ENCODE measurements around the gene NPRL2. TPM values are rescaled to one million over a fixed set of nuclear protein-coding genes. Genes with fewer than 3 reads are reported as not detected.

Gene NPRL2
- total RNA-seq, 1 experiment from 2014 or later, result 20.6 TPM

DNA sequence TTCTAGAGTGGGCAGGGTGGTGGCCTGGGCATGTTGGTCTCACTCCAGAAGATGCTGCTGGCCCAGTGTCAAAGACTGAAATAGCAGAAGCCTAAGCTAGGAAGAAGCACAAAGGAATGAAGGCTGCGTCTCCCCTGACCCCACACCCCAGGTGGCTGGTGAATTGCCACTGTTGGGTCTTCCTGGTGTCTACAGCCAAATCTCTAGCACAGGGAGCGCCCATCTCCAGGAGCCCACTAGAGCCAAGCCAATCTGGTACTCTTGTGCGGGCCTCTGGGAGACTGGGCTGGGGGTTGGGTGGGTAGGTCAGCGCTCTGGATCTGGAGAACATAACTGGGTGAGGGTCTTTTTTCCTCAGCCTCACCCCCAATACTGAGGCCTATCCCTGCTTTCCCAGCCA is 23.4 kb downstream of the NPRL2 start (continued):
- TF ChIP-seq TEAD1 (CRISPR knock-in tag; IDR thresholded peaks at IDR 0.05) (no peak), ZNF121 (CRISPR knock-in tag; IDR thresholded peaks at IDR 0.05) (no peak), ZNF396 (CRISPR knock-in tag; IDR thresholded peaks at IDR 0.05; ENCODE audit: borderline replicate concordance) (no peak)
- TF ChIP-seq, protein P1, sequence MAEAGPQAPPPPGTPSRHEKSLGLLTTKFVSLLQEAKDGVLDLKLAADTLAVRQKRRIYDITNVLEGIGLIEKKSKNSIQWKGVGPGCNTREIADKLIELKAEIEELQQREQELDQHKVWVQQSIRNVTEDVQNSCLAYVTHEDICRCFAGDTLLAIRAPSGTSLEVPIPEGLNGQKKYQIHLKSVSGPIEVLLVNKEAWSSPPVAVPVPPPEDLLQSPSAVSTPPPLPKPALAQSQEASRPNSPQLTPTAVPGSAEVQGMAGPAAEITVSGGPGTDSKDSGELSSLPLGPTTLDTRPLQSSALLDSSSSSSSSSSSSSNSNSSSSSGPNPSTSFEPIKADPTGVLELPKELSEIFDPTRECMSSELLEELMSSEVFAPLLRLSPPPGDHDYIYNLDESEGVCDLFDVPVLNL (CRISPR knock-in tag; IDR thresholded peaks at IDR 0.05; ENCODE audit: borderline replicate concordance, low read depth), result no peak

DNA sequence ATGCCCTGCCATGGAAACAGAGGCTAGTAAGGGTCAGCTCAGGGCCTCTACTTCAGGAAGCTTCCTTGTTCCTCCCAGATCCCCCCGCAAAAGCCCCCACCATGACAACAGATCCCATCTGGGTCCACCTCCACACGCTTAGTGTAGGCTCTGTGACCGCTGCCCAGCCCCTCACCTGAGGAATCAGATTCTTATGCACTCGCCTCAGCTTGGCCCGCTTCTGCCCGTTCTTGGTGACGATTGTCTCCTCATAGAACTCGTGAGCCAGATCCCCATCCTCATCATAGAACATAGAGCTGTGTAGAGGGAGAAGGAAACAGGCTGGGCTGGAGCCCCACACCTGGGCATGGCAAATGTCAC is 24.4 kb downstream of the NPRL2 start:
- Mint-ChIP-seq H3K4me1 (peaks cover 30% of the 10 kb centered on the region), H3K27me3 (ENCODE audit: low read depth) (no peaks in the 10 kb centered on the region), H3K36me3 (peaks cover 18% of the 10 kb centered on the region), H3K9me3 (no peaks in the 10 kb centered on the region), H3K27ac (no peak overlapping the region), H3K4me3 (peak overlapping the region; percentile 29; the same call in 1 of the 2 replicates)
- DNase-seq (ENCODE audit: low spot score) (no peak), ATAC-seq (no peak)
- TF ChIP-seq EMX1 (CRISPR knock-in tag; IDR thresholded peaks at IDR 0.05) (no peak), ZNF232 (CRISPR knock-in tag; IDR thresholded peaks at IDR 0.05) (no peak), OVOL2 (CRISPR knock-in tag; IDR thresholded peaks at IDR 0.05; ENCODE audit: borderline replicate concordance) (no peak), HMGA2 (CRISPR knock-in tag; IDR thresholded peaks at IDR 0.05) (no peak), CREB1 (CRISPR knock-in tag; IDR thresholded peaks at IDR 0.05) (no peak), FOXK1 (CRISPR knock-in tag; IDR thresholded peaks at IDR 0.05) (no peak), NR3C1 (CRISPR knock-in tag; conservative IDR thresholded peaks at IDR 0.05; ENCODE audit: low read depth) (no peak), ZNF263 (CRISPR knock-in tag; IDR thresholded peaks at IDR 0.05; ENCODE audit: low read depth) (no peak), NFYB (CRISPR knock-in tag; conservative IDR thresholded peaks at IDR 0.05; ENCODE audit: low read depth) (no peak)
- TF ChIP-seq, protein P2, sequence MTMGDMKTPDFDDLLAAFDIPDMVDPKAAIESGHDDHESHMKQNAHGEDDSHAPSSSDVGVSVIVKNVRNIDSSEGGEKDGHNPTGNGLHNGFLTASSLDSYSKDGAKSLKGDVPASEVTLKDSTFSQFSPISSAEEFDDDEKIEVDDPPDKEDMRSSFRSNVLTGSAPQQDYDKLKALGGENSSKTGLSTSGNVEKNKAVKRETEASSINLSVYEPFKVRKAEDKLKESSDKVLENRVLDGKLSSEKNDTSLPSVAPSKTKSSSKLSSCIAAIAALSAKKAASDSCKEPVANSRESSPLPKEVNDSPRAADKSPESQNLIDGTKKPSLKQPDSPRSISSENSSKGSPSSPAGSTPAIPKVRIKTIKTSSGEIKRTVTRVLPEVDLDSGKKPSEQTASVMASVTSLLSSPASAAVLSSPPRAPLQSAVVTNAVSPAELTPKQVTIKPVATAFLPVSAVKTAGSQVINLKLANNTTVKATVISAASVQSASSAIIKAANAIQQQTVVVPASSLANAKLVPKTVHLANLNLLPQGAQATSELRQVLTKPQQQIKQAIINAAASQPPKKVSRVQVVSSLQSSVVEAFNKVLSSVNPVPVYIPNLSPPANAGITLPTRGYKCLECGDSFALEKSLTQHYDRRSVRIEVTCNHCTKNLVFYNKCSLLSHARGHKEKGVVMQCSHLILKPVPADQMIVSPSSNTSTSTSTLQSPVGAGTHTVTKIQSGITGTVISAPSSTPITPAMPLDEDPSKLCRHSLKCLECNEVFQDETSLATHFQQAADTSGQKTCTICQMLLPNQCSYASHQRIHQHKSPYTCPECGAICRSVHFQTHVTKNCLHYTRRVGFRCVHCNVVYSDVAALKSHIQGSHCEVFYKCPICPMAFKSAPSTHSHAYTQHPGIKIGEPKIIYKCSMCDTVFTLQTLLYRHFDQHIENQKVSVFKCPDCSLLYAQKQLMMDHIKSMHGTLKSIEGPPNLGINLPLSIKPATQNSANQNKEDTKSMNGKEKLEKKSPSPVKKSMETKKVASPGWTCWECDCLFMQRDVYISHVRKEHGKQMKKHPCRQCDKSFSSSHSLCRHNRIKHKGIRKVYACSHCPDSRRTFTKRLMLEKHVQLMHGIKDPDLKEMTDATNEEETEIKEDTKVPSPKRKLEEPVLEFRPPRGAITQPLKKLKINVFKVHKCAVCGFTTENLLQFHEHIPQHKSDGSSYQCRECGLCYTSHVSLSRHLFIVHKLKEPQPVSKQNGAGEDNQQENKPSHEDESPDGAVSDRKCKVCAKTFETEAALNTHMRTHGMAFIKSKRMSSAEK (CRISPR knock-in tag; IDR thresholded peaks at IDR 0.05; ENCODE audit: borderline replicate concordance), result no peak
- TF ChIP-seq, protein P3, sequence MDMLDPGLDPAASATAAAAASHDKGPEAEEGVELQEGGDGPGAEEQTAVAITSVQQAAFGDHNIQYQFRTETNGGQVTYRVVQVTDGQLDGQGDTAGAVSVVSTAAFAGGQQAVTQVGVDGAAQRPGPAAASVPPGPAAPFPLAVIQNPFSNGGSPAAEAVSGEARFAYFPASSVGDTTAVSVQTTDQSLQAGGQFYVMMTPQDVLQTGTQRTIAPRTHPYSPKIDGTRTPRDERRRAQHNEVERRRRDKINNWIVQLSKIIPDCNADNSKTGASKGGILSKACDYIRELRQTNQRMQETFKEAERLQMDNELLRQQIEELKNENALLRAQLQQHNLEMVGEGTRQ (CRISPR knock-in tag; IDR thresholded peaks at IDR 0.05), result no peak
- TF ChIP-seq, protein P4, sequence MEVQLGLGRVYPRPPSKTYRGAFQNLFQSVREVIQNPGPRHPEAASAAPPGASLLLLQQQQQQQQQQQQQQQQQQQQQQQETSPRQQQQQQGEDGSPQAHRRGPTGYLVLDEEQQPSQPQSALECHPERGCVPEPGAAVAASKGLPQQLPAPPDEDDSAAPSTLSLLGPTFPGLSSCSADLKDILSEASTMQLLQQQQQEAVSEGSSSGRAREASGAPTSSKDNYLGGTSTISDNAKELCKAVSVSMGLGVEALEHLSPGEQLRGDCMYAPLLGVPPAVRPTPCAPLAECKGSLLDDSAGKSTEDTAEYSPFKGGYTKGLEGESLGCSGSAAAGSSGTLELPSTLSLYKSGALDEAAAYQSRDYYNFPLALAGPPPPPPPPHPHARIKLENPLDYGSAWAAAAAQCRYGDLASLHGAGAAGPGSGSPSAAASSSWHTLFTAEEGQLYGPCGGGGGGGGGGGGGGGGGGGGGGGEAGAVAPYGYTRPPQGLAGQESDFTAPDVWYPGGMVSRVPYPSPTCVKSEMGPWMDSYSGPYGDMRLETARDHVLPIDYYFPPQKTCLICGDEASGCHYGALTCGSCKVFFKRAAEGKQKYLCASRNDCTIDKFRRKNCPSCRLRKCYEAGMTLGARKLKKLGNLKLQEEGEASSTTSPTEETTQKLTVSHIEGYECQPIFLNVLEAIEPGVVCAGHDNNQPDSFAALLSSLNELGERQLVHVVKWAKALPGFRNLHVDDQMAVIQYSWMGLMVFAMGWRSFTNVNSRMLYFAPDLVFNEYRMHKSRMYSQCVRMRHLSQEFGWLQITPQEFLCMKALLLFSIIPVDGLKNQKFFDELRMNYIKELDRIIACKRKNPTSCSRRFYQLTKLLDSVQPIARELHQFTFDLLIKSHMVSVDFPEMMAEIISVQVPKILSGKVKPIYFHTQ (CRISPR knock-in tag; IDR thresholded peaks at IDR 0.05), result no peak
- ChIA-PET POLR2A (interaction anchor here (0.8 kb wide), 1 partner anchor 11 kb away, joined by 3 read pairs; no protein-coding TSS in a partner anchor), CTCF (no interaction called here)

Measured in WTC11 (cell line).